ENCODE results near the gene RNASE7. TPM values are rescaled to one million over a fixed set of nuclear protein-coding genes. Genes with fewer than 3 reads are reported as not detected.

Gene RNASE7
- total and polyA plus RNA-seq, 9 donors = 0.13 to 0.27 (median 0.18) TPM; not detected in 6

GRCh38 chr14:21086908-21087293 lies 44.7 kb downstream of the RNASE7 start:
- H3K36me3 ChIP-seq (ENCODE audit: control insufficient read depth, insufficient read depth, low read length) = peaks cover 93% of the 10 kb centered on the region
- H3K27me3 ChIP-seq (ENCODE audit: control insufficient read depth, insufficient read depth, low read length) = no peaks in the 10 kb centered on the region
- WGBS (ENCODE audit: insufficient coverage) = 69% methylated on average over 3 of the region's 4 CpGs
- H3K9me3 ChIP-seq (replicated peaks; ENCODE audit: control insufficient read depth, low read depth, low read length) = no peaks in the 10 kb centered on the region
- no peak for DNase-seq
- H3K27ac ChIP-seq (ENCODE audit: low read length) = peak overlapping the region; percentile 45
- no peak overlapping the region for H3K4me3 ChIP-seq (ENCODE audit: low read length)
- peaks cover 6% of the 10 kb centered on the region for H3K4me1 ChIP-seq (ENCODE audit: control insufficient read depth, insufficient read depth, low read length)

- peak; percentile 89 for DNase-seq
Observed at GRCh38 chr14:21087294-21088091, 45.3 kb downstream of the RNASE7 start.

GRCh38 chr14:21088687-21089086 lies 46.5 kb downstream of the RNASE7 start:
- Histone ChIP-seq H3K36me3 (ENCODE audit: control insufficient read depth, insufficient read depth, low read length) (peaks cover 83% of the 10 kb centered on the region), H3K27me3 (ENCODE audit: control insufficient read depth, insufficient read depth, low read length) (no peaks in the 10 kb centered on the region), H3K27ac (ENCODE audit: low read length) (no peak overlapping the region), H3K4me1 (ENCODE audit: control insufficient read depth, insufficient read depth, low read length) (peaks cover 14% of the 10 kb centered on the region), H3K9me3 (replicated peaks; ENCODE audit: control insufficient read depth, low read depth, low read length) (no peaks in the 10 kb centered on the region), H3K4me3 (ENCODE audit: low read length) (no peak overlapping the region)
- DNase-seq = no peak
- 80% methylated on average over 2 of the region's 4 CpGs for WGBS (ENCODE audit: insufficient coverage)

More at GRCh38 chr14:21087294-21088091, 45.3 kb downstream of the RNASE7 start:
- peaks cover 90% of the 10 kb centered on the region for H3K36me3 ChIP-seq (ENCODE audit: control insufficient read depth, insufficient read depth, low read length)
- H3K9me3 ChIP-seq (replicated peaks; ENCODE audit: control insufficient read depth, low read depth, low read length) = no peaks in the 10 kb centered on the region
- no peaks in the 10 kb centered on the region for H3K27me3 ChIP-seq (ENCODE audit: control insufficient read depth, insufficient read depth, low read length)
- WGBS (ENCODE audit: insufficient coverage) = 12% methylated on average over 13 of the region's 19 CpGs
- H3K27ac ChIP-seq (ENCODE audit: low read length) = peak overlapping the region; percentile 45
- no peak overlapping the region for H3K4me3 ChIP-seq (ENCODE audit: low read length)
- H3K4me1 ChIP-seq (ENCODE audit: control insufficient read depth, insufficient read depth, low read length) = peaks cover 6% of the 10 kb centered on the region

GRCh38 chr14:21089271-21089670 lies 47.1 kb downstream of the RNASE7 start:
- Histone ChIP-seq H3K36me3 (ENCODE audit: control insufficient read depth, insufficient read depth, low read length) (peaks cover 77% of the 10 kb centered on the region), H3K4me3 (ENCODE audit: low read length) (no peak overlapping the region), H3K27ac (ENCODE audit: low read length) (no peak overlapping the region), H3K9me3 (replicated peaks; ENCODE audit: control insufficient read depth, low read depth, low read length) (no peaks in the 10 kb centered on the region), H3K27me3 (ENCODE audit: control insufficient read depth, insufficient read depth, low read length) (no peaks in the 10 kb centered on the region), H3K4me1 (ENCODE audit: control insufficient read depth, insufficient read depth, low read length) (peaks cover 20% of the 10 kb centered on the region)
- DNase-seq = no peak
- no CpG with 5 or more reads among the region's 1 CpG for WGBS (ENCODE audit: insufficient coverage)

GRCh38 chr14:21089877-21090193 lies 47.7 kb downstream of the RNASE7 start:
- Histone ChIP-seq H3K36me3 (ENCODE audit: control insufficient read depth, insufficient read depth, low read length) (peaks cover 72% of the 10 kb centered on the region), H3K9me3 (replicated peaks; ENCODE audit: control insufficient read depth, low read depth, low read length) (no peaks in the 10 kb centered on the region), H3K4me1 (ENCODE audit: control insufficient read depth, insufficient read depth, low read length) (peaks cover 24% of the 10 kb centered on the region), H3K4me3 (ENCODE audit: low read length) (no peak overlapping the region), H3K27ac (ENCODE audit: low read length) (no peak overlapping the region), H3K27me3 (ENCODE audit: control insufficient read depth, insufficient read depth, low read length) (no peaks in the 10 kb centered on the region)
- no peak for DNase-seq
- WGBS (ENCODE audit: insufficient coverage) = 100% methylated on average over 1 of the region's 5 CpGs

GRCh38 chr14:21090194-21090939 lies 48.2 kb downstream of the RNASE7 start:
- peaks cover 66% of the 10 kb centered on the region for H3K36me3 ChIP-seq (ENCODE audit: control insufficient read depth, insufficient read depth, low read length)
- no peak overlapping the region for H3K27ac ChIP-seq (ENCODE audit: low read length)

GRCh38 chr14:21090940-21091663 lies 48.9 kb downstream of the RNASE7 start:
- H3K27me3 ChIP-seq (ENCODE audit: control insufficient read depth, insufficient read depth, low read length) = no peaks in the 10 kb centered on the region
- peaks cover 60% of the 10 kb centered on the region for H3K36me3 ChIP-seq (ENCODE audit: control insufficient read depth, insufficient read depth, low read length)
- no peak for DNase-seq
- no peaks in the 10 kb centered on the region for H3K9me3 ChIP-seq (replicated peaks; ENCODE audit: control insufficient read depth, low read depth, low read length)
- no peak overlapping the region for H3K27ac ChIP-seq (ENCODE audit: low read length)
- peaks cover 26% of the 10 kb centered on the region for H3K4me1 ChIP-seq (ENCODE audit: control insufficient read depth, insufficient read depth, low read length)
- H3K4me3 ChIP-seq (ENCODE audit: low read length) = no peak overlapping the region
- 91% methylated on average over 35 of the region's 45 CpGs for WGBS (ENCODE audit: insufficient coverage)

More at GRCh38 chr14:21090194-21090939, 48.2 kb downstream of the RNASE7 start:
- H3K9me3 ChIP-seq (replicated peaks; ENCODE audit: control insufficient read depth, low read depth, low read length) = no peaks in the 10 kb centered on the region
- no peak for DNase-seq
- WGBS (ENCODE audit: insufficient coverage) = 83% methylated on average over 39 of the region's 45 CpGs
- peaks cover 24% of the 10 kb centered on the region for H3K4me1 ChIP-seq (ENCODE audit: control insufficient read depth, insufficient read depth, low read length)
- no peak overlapping the region for H3K4me3 ChIP-seq (ENCODE audit: low read length)
- no peaks in the 10 kb centered on the region for H3K27me3 ChIP-seq (ENCODE audit: control insufficient read depth, insufficient read depth, low read length)

- H3K36me3 ChIP-seq (ENCODE audit: control insufficient read depth, insufficient read depth, low read length) = peaks cover 54% of the 10 kb centered on the region
- H3K4me1 ChIP-seq (ENCODE audit: control insufficient read depth, insufficient read depth, low read length) = peaks cover 31% of the 10 kb centered on the region
- no peaks in the 10 kb centered on the region for H3K9me3 ChIP-seq (replicated peaks; ENCODE audit: control insufficient read depth, low read depth, low read length)
- H3K27me3 ChIP-seq (ENCODE audit: control insufficient read depth, insufficient read depth, low read length) = no peaks in the 10 kb centered on the region
- H3K27ac ChIP-seq (ENCODE audit: low read length) = no peak overlapping the region
- no peak overlapping the region for H3K4me3 ChIP-seq (ENCODE audit: low read length)
- WGBS (ENCODE audit: insufficient coverage) = 88% methylated on average over 35 of the region's 42 CpGs
- no peak for DNase-seq
Observed at GRCh38 chr14:21091821-21092272, 49.7 kb downstream of the RNASE7 start.

GRCh38 chr14:21092273-21093011 lies 50.3 kb downstream of the RNASE7 start:
- Histone ChIP-seq H3K36me3 (ENCODE audit: control insufficient read depth, insufficient read depth, low read length) (peaks cover 48% of the 10 kb centered on the region), H3K9me3 (replicated peaks; ENCODE audit: control insufficient read depth, low read depth, low read length) (no peaks in the 10 kb centered on the region), H3K4me3 (ENCODE audit: low read length) (no peak overlapping the region), H3K27ac (ENCODE audit: low read length) (no peak overlapping the region), H3K4me1 (ENCODE audit: control insufficient read depth, insufficient read depth, low read length) (peaks cover 33% of the 10 kb centered on the region), H3K27me3 (ENCODE audit: control insufficient read depth, insufficient read depth, low read length) (no peaks in the 10 kb centered on the region)
- WGBS (ENCODE audit: insufficient coverage) = 37% methylated on average over 58 of the region's 59 CpGs
- DNase-seq = peak; percentile 77

Measured in muscle of leg (tissue), 11 donors.